Mucosa of stomach (tissue), 1 donor: ENCODE measurements around the gene MAPK1.
"Not testable (repeated sequence)": the region's sequence is repeated elsewhere in the genome, so short reads cannot be mapped to it uniquely, and the experiment has no call there.

Experiments
- H3K27me3 ChIP-seq: one replicate; pipeline ENCODE4 v1.7.0; 2013; ENCODE audit warnings: mild to moderate bottlenecking, low read length; ENCODE audit not compliant: control insufficient read depth, insufficient read depth
- H3K36me3 ChIP-seq: one replicate; pipeline ENCODE4 v1.7.0; 2013; ENCODE audit warnings: low read length; ENCODE audit not compliant: control insufficient read depth, insufficient read depth
- H3K4me1 ChIP-seq: one replicate; pipeline ENCODE4 v1.7.0; 2013; ENCODE audit warnings: mild to moderate bottlenecking, low read length; ENCODE audit not compliant: control insufficient read depth, insufficient read depth
- H3K4me3 ChIP-seq: one replicate; pipeline ENCODE4 v1.7.0; 2013; ENCODE audit warnings: low read length
- H3K9ac ChIP-seq: one replicate; pipeline ENCODE4 v1.7.0; 2013; ENCODE audit warnings: mild to moderate bottlenecking, low read length, moderate library complexity
- H3K9me3 ChIP-seq: one replicate; pipeline ENCODE4 v1.7.0; 2013; ENCODE audit warnings: mild to moderate bottlenecking, low read length, moderate library complexity; ENCODE audit not compliant: control insufficient read depth
- donor health status: Pancreatic carcinoma.

MAPK1 gene

DNA sequence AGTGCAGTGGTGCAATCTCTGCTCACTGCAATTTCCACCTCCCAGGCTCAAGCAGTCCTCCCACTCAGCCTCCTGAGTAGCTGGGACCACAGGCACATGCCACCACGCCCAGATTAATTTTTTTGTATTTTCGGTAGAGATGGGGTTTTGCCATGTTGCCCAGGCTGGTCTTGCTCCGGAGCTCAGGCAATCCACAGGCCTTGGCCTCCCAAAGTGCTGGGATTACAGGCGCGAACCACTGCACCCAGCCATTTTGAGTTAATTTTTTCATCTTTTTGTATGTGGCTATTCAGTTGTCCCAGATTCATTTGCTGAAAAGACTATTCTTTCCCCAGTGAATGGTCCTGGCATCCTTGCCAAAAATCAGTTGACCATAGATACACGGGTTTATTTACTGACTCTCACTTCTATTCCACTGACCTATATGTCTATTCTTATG lies 63.6 kb downstream of the MAPK1 start:
- H3K9me3 ChIP-seq: no peaks in the 10 kb centered on the region
- no peak overlapping the region for H3K9ac ChIP-seq
- peaks cover 10% of the 10 kb centered on the region for H3K4me1 ChIP-seq
- H3K4me3 ChIP-seq: no peak overlapping the region
- H3K36me3 ChIP-seq: peaks cover 7% of the 10 kb centered on the region
- no peaks in the 10 kb centered on the region for H3K27me3 ChIP-seq

DNA sequence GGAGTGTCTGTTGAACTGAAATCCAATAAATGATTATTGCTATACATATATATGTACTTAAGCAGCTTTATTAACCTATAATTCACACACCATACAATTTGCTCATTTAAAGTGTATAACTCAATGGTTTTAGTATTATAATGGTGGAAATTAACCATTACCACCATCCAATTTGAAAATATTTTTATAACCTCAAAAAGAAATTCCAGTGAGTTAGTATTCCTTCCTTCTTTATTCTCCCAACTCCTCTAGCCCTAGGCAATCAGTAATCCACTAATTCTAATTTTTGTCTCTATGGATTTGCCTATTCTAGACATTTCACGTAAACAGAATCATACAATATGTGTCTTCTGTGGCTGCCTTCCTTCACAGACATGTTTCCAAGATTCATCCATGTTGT lies 64.8 kb downstream of the MAPK1 start:
- no peaks in the 10 kb centered on the region for H3K27me3 ChIP-seq
- no peak overlapping the region for H3K9ac ChIP-seq
- H3K9me3 ChIP-seq: no peaks in the 10 kb centered on the region
- no peak overlapping the region for H3K4me3 ChIP-seq
- peaks cover 10% of the 10 kb centered on the region for H3K4me1 ChIP-seq
- H3K36me3 ChIP-seq: peaks cover 12% of the 10 kb centered on the region

DNA sequence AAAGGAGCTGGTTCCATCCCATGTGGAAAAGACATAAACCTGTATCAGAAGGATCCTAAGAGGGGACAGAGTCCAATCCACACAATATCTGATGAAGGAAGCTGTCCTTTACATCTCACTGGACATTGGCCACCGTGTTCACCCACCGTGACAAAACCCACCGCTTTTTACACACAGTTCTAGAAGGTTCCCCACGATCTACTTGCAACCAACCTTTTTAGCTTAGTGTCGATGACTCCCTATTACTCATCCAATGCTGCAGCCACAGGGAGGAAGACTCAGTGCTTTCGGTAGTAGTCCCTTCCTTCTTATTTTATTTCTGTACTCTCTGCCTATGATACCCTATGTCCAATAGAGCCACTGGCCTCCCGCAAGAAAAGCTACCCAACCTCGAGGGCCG lies 65.4 kb downstream of the MAPK1 start:
- no peaks in the 10 kb centered on the region for H3K27me3 ChIP-seq
- H3K4me3 ChIP-seq: no peak overlapping the region
- no peak overlapping the region for H3K9ac ChIP-seq
- peaks cover 10% of the 10 kb centered on the region for H3K4me1 ChIP-seq
- no peaks in the 10 kb centered on the region for H3K9me3 ChIP-seq
- peaks cover 9% of the 10 kb centered on the region for H3K36me3 ChIP-seq

DNA sequence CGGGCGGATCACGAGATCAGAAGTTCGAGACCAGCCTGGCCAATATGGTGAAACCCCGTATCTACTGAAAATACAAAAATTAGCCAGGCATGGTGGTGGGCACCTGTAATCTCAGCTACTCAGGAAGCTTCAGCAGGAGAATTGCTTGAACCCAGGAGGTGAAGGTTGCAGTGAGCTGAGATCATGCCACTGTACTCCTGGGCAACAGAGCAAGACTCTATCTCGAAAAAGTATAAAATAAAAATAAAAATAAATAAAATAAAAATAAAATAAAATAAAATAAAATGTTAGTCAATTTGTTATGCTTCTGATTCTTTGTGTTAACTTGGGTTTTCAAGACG lies 66.2 kb downstream of the MAPK1 start:
- H3K4me3 ChIP-seq, H3K36me3 ChIP-seq, H3K9ac ChIP-seq, H3K27me3 ChIP-seq, H3K9me3 ChIP-seq, H3K4me1 ChIP-seq: not testable (repeated sequence)

DNA sequence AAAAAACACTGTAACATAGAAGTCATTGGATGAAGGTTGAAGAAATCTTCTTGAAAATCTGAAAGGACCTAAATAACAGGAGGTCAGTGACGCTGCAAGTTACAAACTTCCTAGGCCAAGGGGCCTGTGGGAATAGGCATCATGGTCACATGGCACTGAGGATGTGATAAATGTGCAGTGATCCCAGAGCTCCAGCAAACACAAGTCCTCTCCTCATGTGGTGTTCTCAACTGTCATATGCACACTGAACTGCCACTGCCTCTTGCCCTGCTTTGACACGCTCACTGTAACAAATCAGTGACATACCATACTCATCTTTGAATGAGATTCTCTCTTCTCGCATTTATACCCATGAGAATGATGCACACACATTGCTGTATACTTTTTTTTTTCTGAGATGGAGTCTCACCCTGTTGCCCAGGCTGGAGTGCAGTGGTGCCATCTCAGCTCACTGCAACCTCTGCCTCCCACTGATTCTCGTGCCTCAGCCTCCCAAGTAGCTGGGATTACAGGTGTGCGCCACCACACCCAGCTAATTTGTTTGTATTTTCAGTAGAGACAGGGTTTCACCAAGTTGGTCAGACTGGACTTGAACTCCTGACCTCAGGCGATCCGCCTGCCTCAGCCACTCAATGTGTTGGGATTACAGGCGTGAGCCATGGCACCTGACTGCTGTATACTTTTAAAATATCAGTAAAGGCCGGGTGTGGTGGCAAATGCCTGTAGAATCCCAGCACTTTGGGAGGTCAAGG lies 66.7 kb downstream of the MAPK1 start:
- Histone ChIP-seq H3K9ac (no peak overlapping the region), H3K27me3 (no peaks in the 10 kb centered on the region), H3K9me3 (no peaks in the 10 kb centered on the region), H3K4me3 (no peak overlapping the region), H3K4me1 (peaks cover 8% of the 10 kb centered on the region), H3K36me3 (peaks cover 8% of the 10 kb centered on the region)

DNA sequence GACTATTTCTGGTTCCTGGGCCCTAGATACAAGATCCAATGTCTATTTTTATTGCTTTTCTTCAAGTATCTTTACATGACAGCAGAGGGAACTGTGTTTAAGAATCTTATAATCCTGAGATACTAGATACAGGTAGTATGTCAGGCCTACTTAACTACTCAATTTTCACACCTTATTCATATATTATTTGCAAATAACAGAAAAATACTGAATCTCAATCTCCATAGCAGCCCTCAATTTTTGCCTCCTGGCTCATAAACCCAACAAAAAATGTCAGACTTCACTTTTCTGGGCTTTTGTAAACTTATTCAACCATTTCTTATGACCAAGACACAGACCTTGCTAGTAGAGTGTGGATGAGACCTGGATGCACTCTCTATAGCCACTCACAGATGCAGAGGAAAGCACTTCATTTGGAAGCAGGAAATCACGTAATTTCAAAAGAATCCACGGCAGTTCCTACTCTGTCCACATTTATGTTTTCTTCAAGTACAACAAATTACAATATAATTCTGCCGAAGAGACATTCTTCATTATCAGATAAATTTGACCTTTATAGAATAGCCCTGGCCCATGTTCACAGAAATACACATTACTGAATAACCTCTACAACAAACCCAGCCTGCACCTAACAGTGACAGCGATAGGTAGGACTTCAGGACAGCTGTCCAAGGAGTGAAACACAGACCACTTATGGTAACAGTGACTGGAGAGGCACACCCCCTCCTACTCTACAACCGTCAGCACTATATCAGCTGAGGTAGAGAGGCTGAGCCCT lies 69.8 kb downstream of the MAPK1 start:
- H3K9ac ChIP-seq: no peak overlapping the region
- peaks cover 8% of the 10 kb centered on the region for H3K36me3 ChIP-seq
- H3K4me3 ChIP-seq: no peak overlapping the region

DNA sequence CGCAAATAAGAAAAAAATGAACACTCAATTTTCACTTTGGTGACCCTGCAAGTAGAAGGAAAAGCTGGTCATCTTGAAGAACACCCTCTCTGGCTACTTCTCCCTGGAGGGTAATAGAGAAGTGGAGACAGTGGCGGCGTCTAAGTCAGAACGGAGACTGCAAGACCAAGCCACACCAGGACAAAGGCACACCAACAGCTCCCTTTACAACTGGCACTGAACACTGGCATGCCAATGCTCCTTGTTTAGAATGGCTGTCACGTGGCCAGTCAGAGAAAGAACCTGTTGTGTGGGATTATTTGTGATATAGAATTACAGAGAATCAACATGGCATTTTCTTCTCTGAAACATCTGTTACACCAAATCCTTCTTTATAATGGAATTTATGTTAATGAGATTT lies 70.6 kb downstream of the MAPK1 start:
- Histone ChIP-seq H3K27me3 (no peaks in the 10 kb centered on the region), H3K36me3 (peaks cover 8% of the 10 kb centered on the region), H3K4me3 (no peak overlapping the region), H3K4me1 (peaks cover 9% of the 10 kb centered on the region), H3K9ac (no peak overlapping the region), H3K9me3 (no peaks in the 10 kb centered on the region)

More for the DNA sequence above, 69.8 kb downstream of the MAPK1 start:
- no peaks in the 10 kb centered on the region for H3K9me3 ChIP-seq
- H3K4me1 ChIP-seq: peaks cover 8% of the 10 kb centered on the region
- no peaks in the 10 kb centered on the region for H3K27me3 ChIP-seq

DNA sequence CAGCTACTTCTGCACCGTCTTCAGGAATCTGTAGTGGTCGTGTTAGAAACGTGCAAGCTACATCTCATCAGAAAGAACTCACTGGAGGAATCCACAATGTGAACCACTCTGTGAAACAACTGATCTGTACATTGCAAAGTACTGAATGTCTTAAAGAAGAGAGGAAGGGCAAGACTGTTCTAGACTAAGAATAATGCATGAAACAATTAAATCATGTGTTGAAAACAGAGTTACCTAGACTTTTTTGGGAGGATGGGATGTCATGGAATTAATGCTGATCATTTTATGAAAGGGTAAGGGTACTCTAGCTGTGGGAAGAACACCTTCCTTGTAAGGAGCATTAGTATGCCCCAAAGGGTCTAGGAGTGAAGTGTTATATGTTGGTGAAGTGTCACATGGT lies 71.2 kb downstream of the MAPK1 start:
- H3K9ac ChIP-seq: no peak overlapping the region
- no peak overlapping the region for H3K4me3 ChIP-seq
- no peaks in the 10 kb centered on the region for H3K9me3 ChIP-seq
- H3K4me1 ChIP-seq: peaks cover 14% of the 10 kb centered on the region
- H3K36me3 ChIP-seq: peaks cover 8% of the 10 kb centered on the region
- H3K27me3 ChIP-seq: no peaks in the 10 kb centered on the region

DNA sequence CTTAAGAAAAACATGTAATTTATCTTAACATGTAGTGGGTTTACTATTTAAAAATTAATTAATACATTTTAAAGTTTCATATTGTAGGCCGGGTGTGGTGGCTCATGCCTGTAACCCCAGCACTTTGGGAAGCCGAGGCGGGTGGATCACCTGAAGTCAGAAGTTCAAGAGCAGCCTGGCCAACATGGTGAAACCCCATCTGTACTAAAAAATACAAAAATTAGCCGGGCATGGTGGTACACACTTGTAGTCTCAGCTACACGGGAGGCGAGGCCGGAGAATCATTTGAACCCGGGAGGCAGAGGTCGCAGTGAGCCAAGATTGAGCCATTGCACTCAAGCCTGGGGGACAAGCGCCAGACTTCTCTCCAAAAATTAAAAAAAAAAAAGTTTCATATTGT lies 73.7 kb downstream of the MAPK1 start:
- H3K4me1 ChIP-seq: peaks cover 14% of the 10 kb centered on the region
- not testable (repeated sequence) for H3K36me3 ChIP-seq, H3K9me3 ChIP-seq, H3K27me3 ChIP-seq, H3K4me3 ChIP-seq, H3K9ac ChIP-seq

DNA sequence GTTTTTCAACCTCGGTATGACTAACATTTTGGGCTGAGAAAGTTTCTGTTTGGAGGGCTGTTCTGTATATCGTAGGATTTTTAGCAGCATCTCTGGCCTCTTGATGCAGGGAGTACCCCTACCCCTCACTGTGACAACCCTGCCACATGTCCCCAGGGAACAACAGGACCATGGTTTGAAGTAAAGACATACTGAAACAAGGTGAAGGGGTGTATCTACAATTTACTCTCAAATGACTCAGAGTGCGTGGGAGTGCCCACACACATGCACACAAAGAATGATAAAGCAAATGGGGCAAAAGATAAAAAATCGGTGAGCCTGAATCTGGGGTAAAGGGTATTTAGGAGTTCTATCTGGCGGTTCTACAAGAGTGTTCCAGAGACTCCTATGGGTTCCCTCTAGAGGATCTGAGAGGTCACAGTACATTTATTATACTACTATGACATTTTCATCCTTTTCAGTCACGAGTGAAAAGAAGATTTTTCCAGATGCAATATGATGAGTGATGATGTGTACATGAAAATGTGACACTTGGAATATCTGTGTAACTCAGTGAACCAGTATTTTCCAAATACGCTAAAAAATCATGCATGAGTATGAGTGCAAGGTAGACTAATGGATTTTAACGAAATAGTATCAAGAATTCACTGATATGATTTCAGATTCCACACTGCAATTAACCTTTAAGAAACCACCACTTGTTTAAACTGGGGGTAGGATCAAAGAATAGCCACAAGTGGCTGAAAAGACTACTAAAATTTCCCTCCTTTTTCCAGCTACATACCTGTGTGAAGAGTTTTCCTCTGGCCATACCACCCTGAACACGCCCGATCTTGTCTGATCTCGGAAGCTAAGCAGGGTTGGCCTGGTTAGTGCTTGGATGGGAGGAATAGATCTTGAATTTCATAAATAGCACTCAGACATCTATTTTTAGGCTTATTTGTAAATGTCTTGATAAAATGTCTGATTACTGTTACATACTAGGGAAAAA lies 75.5 kb downstream of the MAPK1 start:
- Histone ChIP-seq H3K4me1 (peaks cover 15% of the 10 kb centered on the region), H3K4me3 (no peak overlapping the region), H3K9me3 (no peaks in the 10 kb centered on the region), H3K36me3 (no peaks in the 10 kb centered on the region), H3K9ac (no peak overlapping the region), H3K27me3 (no peaks in the 10 kb centered on the region)

DNA sequence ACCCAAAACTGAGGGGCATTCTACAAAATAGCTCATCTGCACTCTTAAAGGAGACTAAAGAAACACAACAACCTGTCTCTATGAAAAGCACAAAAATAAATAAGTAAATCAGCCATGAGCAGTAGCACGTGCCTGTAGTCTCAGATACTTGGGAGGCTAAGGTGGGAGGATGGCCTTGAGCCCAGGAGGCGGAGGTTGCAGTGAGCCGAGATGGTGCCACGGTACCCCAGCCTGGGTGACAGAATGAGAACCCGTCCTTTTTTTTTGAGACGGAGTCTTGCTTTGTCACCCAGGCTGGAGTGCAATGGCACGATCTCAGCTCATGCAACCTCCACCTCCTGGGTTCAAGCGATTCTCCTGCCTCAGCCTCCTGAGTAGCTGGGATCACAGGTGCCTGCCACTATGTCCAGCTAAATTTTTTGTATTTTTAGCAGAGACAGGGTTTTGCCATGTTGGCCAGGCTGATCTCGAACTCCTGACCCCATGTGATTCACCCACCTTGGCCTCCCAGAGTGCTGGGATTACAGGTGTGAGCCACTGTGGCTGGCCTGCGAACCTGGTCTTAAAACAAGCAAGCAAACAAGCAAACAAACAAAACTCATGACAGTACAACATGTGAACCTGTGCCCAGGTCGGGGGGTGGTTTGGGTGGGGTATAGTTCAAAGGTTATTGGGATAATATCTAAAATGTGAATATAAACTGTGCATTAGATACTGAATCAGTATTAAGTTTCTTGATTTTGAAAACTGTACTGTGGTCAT lies 76.4 kb downstream of the MAPK1 start:
- H3K27me3 ChIP-seq, H3K4me3 ChIP-seq, H3K9ac ChIP-seq, H3K36me3 ChIP-seq, H3K9me3 ChIP-seq: not testable (repeated sequence)
- peaks cover 15% of the 10 kb centered on the region for H3K4me1 ChIP-seq
